Testis (tissue), 2 donors: ENCODE measurements around the gene TBXA2R.

ENCODE experiments used
- CTCF ChIP-seq, 3 experiments: fragments of 450-650 bp in 2 of 3; fragments of 200-600 bp in 1 of 3; sonication (generic) in 1 of 3; IDR thresholded peaks; one replicate each; pipeline ENCODE4 v1.5.1; 2016 to 2019; ENCODE audit warnings: antibody characterized with exemption in 3 of 3, mild to moderate bottlenecking in 2 of 3, moderate library complexity in 1 of 3
- POLR2A ChIP-seq: fragments of 450-650 bp; IDR thresholded peaks from one replicate; pipeline ENCODE4 v1.6.1; 2017; ENCODE audit warnings: antibody characterized with exemption, mild to moderate bottlenecking, moderate library complexity

- TF ChIP-seq CTCF (IDR thresholded peaks at IDR 0.05) (no peak), POLR2A (no peak)
Measured at GRCh38 chr19:3603121-3603811, 3.4 kb downstream of the TBXA2R start.
